WTC11 (cell line): Measurements from ENCODE around the gene ZCCHC8. TPM values are rescaled to one million over a fixed set of nuclear protein-coding genes. Genes with fewer than 3 reads are reported as not detected.

ENCODE experiments used
- ARID4B ChIP-seq: sonication (generic); formaldehyde crosslinking; IDR thresholded peaks from 2 replicates; pipeline ENCODE4 v1.8.0; 2023; ENCODE audit warnings: missing genetic modification reagents, mild to moderate bottlenecking, borderline replicate concordance
- ATF1 ChIP-seq: sonication (generic); formaldehyde crosslinking; IDR thresholded peaks from 2 replicates; pipeline ENCODE4 v1.8.1; 2023; ENCODE audit warnings: mild to moderate bottlenecking, moderate library complexity, missing genetic modification reagents
- ATF6 ChIP-seq: sonication (generic); formaldehyde crosslinking; IDR thresholded peaks from 2 replicates; pipeline ENCODE4 v1.8.1; 2023; ENCODE audit warnings: mild to moderate bottlenecking, missing genetic modification reagents
- CREM ChIP-seq: sonication (generic); formaldehyde crosslinking; IDR thresholded peaks from 2 replicates; pipeline ENCODE4 v1.8.1; 2022; ENCODE audit warnings: mild to moderate bottlenecking, missing genetic modification reagents, moderate library complexity
- ELF4 ChIP-seq: sonication (generic); formaldehyde crosslinking; IDR thresholded peaks from 2 replicates; pipeline ENCODE4 v1.8.1; 2022; ENCODE audit warnings: low read depth, mild to moderate bottlenecking, moderate library complexity, missing genetic modification reagents
- GRHL2 ChIP-seq: fragments of 250-450 bp; sonication (Bioruptor Pico); IDR thresholded peaks from 2 replicates; pipeline ENCODE4 v1.8.0; 2022; ENCODE audit warnings: mild to moderate bottlenecking, moderate library complexity; ENCODE audit not compliant: insufficient replicate concordance, severe bottlenecking
- HMGXB4 ChIP-seq: sonication (generic); formaldehyde crosslinking; IDR thresholded peaks from 2 replicates; pipeline ENCODE4 v1.8.1; 2023; ENCODE audit warnings: mild to moderate bottlenecking, moderate library complexity, missing genetic modification reagents
- IRF1 ChIP-seq: sonication (generic); formaldehyde crosslinking; IDR thresholded peaks from 2 replicates; pipeline ENCODE4 v1.8.0; 2023; ENCODE audit warnings: missing genetic modification reagents
- JAZF1 ChIP-seq: fragments of 250-450 bp; sonication (Bioruptor Pico); IDR thresholded peaks from 2 replicates; pipeline ENCODE4 v1.9.0; 2021; ENCODE audit warnings: moderate library complexity, mild to moderate bottlenecking, inconsistent platforms
- KAT7 ChIP-seq: sonication (generic); formaldehyde crosslinking; IDR thresholded peaks from 2 replicates; pipeline ENCODE4 v1.8.1; 2023; ENCODE audit warnings: missing genetic modification reagents, mild to moderate bottlenecking, borderline replicate concordance
- MYBL2 ChIP-seq: sonication (generic); formaldehyde crosslinking; IDR thresholded peaks from 2 replicates; pipeline ENCODE4 v1.8.1; 2023; ENCODE audit warnings: mild to moderate bottlenecking, moderate library complexity, missing genetic modification reagents
- NR2C2 ChIP-seq: sonication (generic); formaldehyde crosslinking; IDR thresholded peaks from 2 replicates; pipeline ENCODE4 v1.8.0; 2022; ENCODE audit warnings: mild to moderate bottlenecking, missing genetic modification reagents
- PRDM15 ChIP-seq: sonication (generic); formaldehyde crosslinking; IDR thresholded peaks from 2 replicates; pipeline ENCODE4 v1.8.0; 2022; ENCODE audit warnings: missing genetic modification reagents
- PRRX2 ChIP-seq: fragments of 250-450 bp; sonication (Bioruptor Pico); IDR thresholded peaks from 2 replicates; pipeline ENCODE4 v1.8.0; 2021; ENCODE audit warnings: mild to moderate bottlenecking
- SMAD4 ChIP-seq: sonication (generic); formaldehyde crosslinking; IDR thresholded peaks from 2 replicates; pipeline ENCODE4 v1.8.0; 2022; ENCODE audit warnings: mild to moderate bottlenecking, missing genetic modification reagents
- STAT6 ChIP-seq: sonication (generic); formaldehyde crosslinking; conservative IDR thresholded peaks from 2 replicates; pipeline ENCODE4 v1.8.1; 2023; ENCODE audit warnings: mild to moderate bottlenecking, low read depth, missing genetic modification reagents, moderate library complexity
- TEAD1 ChIP-seq: sonication (generic); formaldehyde crosslinking; IDR thresholded peaks from 2 replicates; pipeline ENCODE4 v1.8.0; 2022; ENCODE audit warnings: mild to moderate bottlenecking, missing genetic modification reagents
- USF2 ChIP-seq: sonication (generic); formaldehyde crosslinking; IDR thresholded peaks from 2 replicates; pipeline ENCODE4 v1.8.1; 2023; ENCODE audit warnings: mild to moderate bottlenecking, missing genetic modification reagents, moderate library complexity
- ZNF263 ChIP-seq: sonication (generic); formaldehyde crosslinking; IDR thresholded peaks from 2 replicates; pipeline ENCODE4 v1.8.1; 2022; ENCODE audit warnings: low read depth, mild to moderate bottlenecking, moderate library complexity, missing genetic modification reagents
- ZNF317 ChIP-seq: sonication (generic); formaldehyde crosslinking; IDR thresholded peaks from 2 replicates; pipeline ENCODE4 v1.8.1; 2023; ENCODE audit warnings: low read depth, mild to moderate bottlenecking, moderate library complexity, missing genetic modification reagents, borderline replicate concordance
- ZNF416 ChIP-seq: fragments of 250-450 bp; sonication (Bioruptor Pico); IDR thresholded peaks from 2 replicates; pipeline ENCODE4 v1.9.0; 2021; ENCODE audit warnings: mild to moderate bottlenecking, inconsistent platforms
- total RNA-seq: library from RNA; stranded (reverse); gene quantifications from 3 replicates; pipeline ENCODE4 v1.2.3, GENCODE V29; 2021

The ZCCHC8 gene
- total RNA-seq, 1 experiment from 2014 or later: 28.4 TPM

GRCh38 chr12:122421821-122422729 lies 78.7 kb downstream of the ZCCHC8 start, which contains the start of gene CLIP1 (continued):
- TF ChIP-seq ELF4 (CRISPR knock-in tag): 0 out of 2 replicates have a peak, but pooled peaks have one; percentile 39
- TF ChIP-seq SMAD4 (CRISPR knock-in tag): no peak
- TF ChIP-seq HMGXB4 (CRISPR knock-in tag): peak; percentile 94; the same call in 1 of the 2 replicates
- TF ChIP-seq IRF1 (CRISPR knock-in tag): no peak
- no peak for TF ChIP-seq ZNF263 (CRISPR knock-in tag)
- peak; percentile 36; the same call in 1 of the 2 replicates for TF ChIP-seq KAT7 (CRISPR knock-in tag)
- TF ChIP-seq MYBL2 (CRISPR knock-in tag): no peak
- no peak for TF ChIP-seq PRDM15
- TF ChIP-seq STAT6: no peak
- TF ChIP-seq TEAD1 (CRISPR knock-in tag): 0 out of 2 replicates have a peak, but pooled peaks have one; percentile 48
- TF ChIP-seq ZNF317 (CRISPR knock-in tag): peak; percentile 57; the same call in 1 of the 2 replicates
- TF ChIP-seq ZNF416: 0 out of 2 replicates have a peak, but pooled peaks have one; percentile 12
- 0 out of 2 replicates have a peak, but pooled peaks have one; percentile 46 for TF ChIP-seq CREM
- no peak for TF ChIP-seq ATF6 (CRISPR knock-in tag)
- TF ChIP-seq ATF1 (CRISPR knock-in tag): no peak
- peak; percentile 64; the same call in 1 of the 2 replicates for TF ChIP-seq ARID4B (CRISPR knock-in tag)
- TF ChIP-seq JAZF1 (CRISPR knock-in tag): no peak
- TF ChIP-seq NR2C2 (CRISPR knock-in tag): no peak
- TF ChIP-seq USF2 (CRISPR knock-in tag): peak; percentile 41
- TF ChIP-seq PRRX2 (CRISPR knock-in tag): no peak
- TF ChIP-seq GRHL2 (CRISPR knock-in tag): no peak
